NB4 (cell line): ENCODE data around the gene TADA3.

Experiments
- MYC ChIP-seq: IDR thresholded peaks from 2 replicates; pipeline ENCODE4 v1.6.1; 2011; ENCODE audit warnings: low read depth, low read length
- POLR2A ChIP-seq: IDR thresholded peaks from 2 replicates; pipeline ENCODE4 v1.6.1; 2011; ENCODE audit warnings: mild to moderate bottlenecking; ENCODE audit not compliant: insufficient read length; ENCODE audit errors: extremely low read depth
- TF ChIP-seq, protein P1 (sequence below): IDR thresholded peaks from one replicate; pipeline ENCODE4 v1.5.1; 2012; ENCODE audit warnings: low read depth, low read length

DNA sequence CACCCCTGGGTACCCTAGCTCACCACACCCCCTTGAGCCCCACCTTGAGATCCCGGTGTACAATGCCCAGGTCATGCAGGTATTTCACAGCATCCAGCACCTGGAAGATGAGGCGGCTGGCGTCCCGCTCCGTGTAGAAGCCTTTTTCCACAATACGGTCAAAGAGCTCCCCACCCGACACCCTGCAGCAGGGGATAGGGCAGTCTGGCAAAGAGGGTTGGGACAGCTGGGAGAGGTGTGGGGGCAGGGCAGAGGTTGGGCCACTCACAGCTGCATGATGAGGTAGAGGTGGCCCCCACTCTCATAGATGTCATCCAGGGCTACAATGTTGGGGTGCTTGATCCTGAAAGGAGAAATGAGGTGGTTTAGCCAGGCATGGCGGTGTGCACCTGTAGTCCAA, 29.4 kb downstream of the TADA3 start:
- no peak for TF ChIP-seq POLR2A
- TF ChIP-seq, protein P1, sequence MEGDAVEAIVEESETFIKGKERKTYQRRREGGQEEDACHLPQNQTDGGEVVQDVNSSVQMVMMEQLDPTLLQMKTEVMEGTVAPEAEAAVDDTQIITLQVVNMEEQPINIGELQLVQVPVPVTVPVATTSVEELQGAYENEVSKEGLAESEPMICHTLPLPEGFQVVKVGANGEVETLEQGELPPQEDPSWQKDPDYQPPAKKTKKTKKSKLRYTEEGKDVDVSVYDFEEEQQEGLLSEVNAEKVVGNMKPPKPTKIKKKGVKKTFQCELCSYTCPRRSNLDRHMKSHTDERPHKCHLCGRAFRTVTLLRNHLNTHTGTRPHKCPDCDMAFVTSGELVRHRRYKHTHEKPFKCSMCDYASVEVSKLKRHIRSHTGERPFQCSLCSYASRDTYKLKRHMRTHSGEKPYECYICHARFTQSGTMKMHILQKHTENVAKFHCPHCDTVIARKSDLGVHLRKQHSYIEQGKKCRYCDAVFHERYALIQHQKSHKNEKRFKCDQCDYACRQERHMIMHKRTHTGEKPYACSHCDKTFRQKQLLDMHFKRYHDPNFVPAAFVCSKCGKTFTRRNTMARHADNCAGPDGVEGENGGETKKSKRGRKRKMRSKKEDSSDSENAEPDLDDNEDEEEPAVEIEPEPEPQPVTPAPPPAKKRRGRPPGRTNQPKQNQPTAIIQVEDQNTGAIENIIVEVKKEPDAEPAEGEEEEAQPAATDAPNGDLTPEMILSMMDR, result no peak
- TF ChIP-seq MYC, result no peak
